NCI-H2081 (cell line): Measurements from ENCODE around the gene SDF2L1.
"Not testable (repeated sequence)": the region's sequence is repeated elsewhere in the genome, so short reads cannot be mapped to it uniquely, and the experiment has no call there.

Source experiments
- DNase-seq, 2 experiments: peaks; one replicate each; lab custom pipeline; 2025; lab: John Stamatoyannopoulos, UW

Gene SDF2L1

DNA sequence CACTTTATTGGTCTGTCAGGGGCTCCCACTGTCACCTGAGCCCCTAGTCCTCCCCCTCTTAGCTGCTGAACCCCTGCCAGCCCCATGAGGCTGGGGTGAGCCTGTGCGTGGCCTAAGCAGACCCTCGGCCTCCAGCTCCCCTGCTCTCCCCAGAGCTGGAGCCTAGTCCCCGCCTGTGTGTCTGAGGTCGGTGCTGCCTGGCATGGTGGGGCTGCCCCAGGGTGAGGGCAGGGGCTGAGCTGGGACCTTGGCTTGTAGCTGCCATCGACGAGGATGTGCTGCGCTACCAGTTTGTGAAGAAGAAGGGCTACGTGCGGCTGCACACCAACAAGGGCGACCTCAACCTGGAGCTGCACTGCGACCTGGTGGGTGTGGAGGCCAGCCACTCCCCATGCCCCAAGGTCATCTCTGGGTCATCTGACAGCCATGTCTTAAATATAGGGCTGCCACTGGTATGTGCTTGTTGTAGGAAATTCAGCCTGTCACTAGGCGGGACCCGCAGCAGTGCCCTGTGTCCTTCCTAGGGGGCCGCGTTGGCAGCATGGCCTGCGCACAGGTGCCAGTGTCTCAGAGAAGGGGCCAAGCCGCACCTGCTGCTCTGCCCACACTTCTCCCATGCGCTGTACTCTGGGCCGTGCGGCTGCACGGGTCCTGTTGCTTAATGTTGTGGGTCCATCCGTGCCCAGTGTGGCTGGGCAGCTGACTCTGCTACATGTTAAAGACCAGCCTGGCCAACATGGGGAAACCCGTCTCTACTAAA lies 44.7 kb downstream of the SDF2L1 start:
- no peak for DNase-seq

DNA sequence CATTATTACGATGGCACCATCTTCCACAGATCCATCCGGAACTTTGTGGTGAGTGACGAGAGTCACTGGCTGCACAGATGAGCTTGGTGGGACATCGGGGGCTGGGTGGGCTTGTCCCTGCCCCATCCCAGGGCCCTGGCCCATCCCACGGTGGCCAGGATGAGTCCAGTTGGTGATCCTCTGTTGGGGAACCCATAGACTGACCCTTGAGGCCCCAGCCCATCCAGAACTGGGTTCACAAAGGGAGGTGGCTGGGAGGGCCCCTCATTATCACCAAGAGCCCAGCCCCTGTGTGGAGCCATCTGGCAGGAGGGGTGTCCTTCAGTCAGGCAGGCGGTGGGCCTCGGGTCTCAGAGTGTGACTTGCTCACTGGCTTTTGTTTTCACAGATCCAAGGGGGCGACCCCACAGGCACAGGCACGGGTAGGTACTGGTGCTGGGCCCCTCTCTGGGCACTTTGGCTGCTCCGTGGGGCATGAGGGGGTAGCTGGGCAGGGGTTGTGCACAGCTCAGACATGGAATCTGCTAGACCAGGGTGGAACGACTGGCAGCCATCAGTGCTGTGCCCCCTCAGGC lies 45.7 kb downstream of the SDF2L1 start:
- no peak for DNase-seq

DNA sequence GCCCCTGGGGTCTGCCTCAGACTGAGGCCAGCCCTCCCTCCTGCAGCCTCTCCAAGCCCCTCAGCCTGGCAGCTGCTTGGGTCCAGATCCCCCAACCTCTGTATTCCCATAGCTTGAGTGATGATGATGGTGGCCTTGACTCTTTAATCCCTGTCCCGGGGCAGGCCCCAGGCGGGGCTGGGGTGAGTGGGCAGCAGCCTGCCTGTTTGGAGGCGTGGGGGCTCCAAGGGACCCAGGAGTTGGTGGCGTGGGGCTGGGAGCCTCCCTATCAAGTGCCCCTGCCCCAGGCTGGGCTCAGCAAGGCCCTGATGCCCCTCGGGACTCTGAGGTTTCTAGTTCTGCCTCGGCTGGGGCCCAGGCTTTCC lies 46.2 kb downstream of the SDF2L1 start:
- no peak for DNase-seq

- DNase-seq, result no peak
Observed at GRCh38 chr22:21688706-21689381, 46.7 kb downstream of the SDF2L1 start.

DNA sequence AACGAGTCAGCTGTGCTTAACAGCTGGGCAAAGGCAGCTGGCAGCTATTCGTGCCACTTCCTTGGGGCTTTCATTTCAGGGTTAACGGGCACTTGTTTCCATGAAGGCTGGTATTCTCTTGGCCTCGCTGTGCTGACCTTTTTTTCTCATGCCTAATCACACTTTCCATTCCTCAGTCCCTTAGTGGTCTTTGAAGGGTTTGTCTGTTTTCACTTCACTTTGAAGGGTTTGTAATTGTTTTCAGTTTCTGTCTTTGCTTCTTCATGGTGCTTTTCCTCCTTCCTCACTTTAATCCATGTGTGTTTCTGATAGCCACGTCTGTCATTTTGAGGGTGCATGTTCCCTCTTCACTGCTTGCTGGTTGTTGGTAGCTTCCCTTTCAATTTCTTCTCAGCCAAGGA lies 48.3 kb downstream of the SDF2L1 start:
- no peak for DNase-seq

DNA sequence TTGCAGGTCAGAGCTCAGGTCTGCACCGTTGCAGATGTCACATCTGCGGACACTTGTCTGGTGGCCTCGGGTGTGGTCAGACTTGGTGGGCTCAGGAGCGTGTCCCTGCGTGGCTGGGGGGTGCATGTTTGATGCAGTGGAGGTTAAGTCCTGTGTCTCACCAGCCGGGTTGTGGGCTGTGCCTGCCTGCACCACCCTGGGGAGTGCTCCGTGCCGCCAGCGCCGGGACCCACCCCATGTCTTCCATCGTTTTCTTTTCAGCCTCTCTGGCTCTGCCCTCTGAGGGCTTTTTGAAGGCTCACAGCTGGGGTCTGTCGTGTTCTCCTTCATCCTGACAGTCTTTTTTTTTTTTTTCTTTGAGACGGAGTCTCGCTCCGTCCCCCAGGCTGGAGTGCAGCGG lies 49.7 kb downstream of the SDF2L1 start:
- DNase-seq, result no peak

DNA sequence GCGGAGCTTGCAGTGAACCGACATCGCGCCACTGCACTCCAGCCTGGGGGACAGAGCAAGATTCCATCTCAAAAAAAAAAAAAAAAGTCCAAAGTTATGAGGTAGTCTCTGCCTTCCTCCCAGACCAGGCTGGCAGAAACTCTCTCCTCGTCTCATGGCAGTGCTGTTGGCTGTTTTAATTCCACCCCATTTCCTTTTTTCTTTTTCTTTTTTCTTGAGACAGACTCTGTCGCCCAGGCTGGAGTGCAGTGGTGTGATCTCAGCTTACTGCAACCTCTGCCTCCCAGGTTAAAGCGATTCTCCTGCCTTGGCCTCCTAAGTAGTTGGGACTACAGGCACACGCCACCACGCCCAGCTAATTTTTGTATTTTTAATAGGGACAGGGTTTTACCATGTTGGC lies 50.8 kb downstream of the SDF2L1 start:
- DNase-seq, result not testable (repeated sequence)

DNA sequence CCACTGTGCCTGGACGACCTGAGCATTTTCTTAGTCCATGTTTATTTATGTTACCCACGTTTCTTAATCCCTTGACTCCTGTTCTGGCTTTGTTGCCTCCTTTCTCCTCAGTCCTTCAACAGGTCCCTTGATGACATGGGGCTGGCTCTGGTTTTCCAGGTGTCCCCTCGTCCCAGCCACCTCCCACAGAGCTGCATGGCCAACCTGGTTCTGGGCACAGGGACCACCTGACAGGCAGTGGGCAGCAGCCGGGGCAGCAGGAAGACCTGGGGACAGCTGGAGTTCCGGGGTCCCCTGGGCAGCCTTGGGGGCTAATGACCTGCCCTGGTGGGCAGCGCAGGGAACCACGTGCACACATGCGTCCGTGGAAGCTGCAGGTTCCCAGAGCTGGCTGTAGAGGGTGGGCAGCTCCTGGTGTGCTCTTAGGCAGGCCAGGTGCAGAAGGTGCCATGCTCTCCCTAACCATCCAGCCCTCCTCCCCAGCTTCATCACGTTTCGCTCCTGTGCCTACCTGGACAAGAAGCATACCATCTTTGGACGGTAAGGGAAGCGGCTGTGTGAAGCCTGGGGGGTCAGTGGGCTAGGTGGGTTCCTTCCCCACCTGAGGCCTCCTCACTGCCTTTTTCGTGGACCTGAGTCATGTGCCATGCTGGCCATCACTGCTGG lies 51.4 kb downstream of the SDF2L1 start:
- no peak for DNase-seq
